HG02798 (cell line): ENCODE data around the gene PPM1E.

Source experiments
- ATAC-seq: cut with Tn5 transposase; IDR thresholded peaks from one replicate; pipeline ENCODE4 v1.9.1; 2021; ENCODE audit warnings: mild to moderate bottlenecking; ENCODE audit not compliant: unreplicated experiment, poor library complexity

PPM1E gene

GRCh38 chr17:59024916-59025315 is 269.3 kb downstream of the PPM1E start:
- ATAC-seq: no peak

GRCh38 chr17:59026176-59026939 is 270.7 kb downstream of the PPM1E start:
- ATAC-seq: no peak

GRCh38 chr17:59027750-59028149 is 272.1 kb downstream of the PPM1E start:
- ATAC-seq: no peak

- no peak for ATAC-seq
These were observed 272.7 kb downstream of the PPM1E start for GRCh38 chr17:59028328-59028727.

GRCh38 chr17:59030811-59031210 is 275.2 kb downstream of the PPM1E start:
- ATAC-seq: no peak
